Measurements from ENCODE around the gene KLHL2. TPM values are rescaled to one million over a fixed set of nuclear protein-coding genes. Genes with fewer than 3 reads are reported as not detected.
"Not testable (repeated sequence)": the region's sequence is repeated elsewhere in the genome, so short reads cannot be mapped to it uniquely, and the experiment has no call there.

The KLHL2 gene
- total RNA-seq, 1 experiment from 2014 or later, result 22.2 TPM

GRCh38 chr4:165199722-165200121 lies 7.6 kb upstream of the KLHL2 start:
- peak; percentile 18 for DNase-seq (ENCODE audit: low read depth)

- no peak for DNase-seq (ENCODE audit: low read depth)
Observed at GRCh38 chr4:165201806-165202205, 5.6 kb upstream of the KLHL2 start.

- DNase-seq (ENCODE audit: low read depth), result no peak
Observed at GRCh38 chr4:165203541-165204461, 3.6 kb upstream of the KLHL2 start.

GRCh38 chr4:165204462-165204830 lies 2.9 kb upstream of the KLHL2 start:
- peak; percentile 19 for DNase-seq (ENCODE audit: low read depth)

GRCh38 chr4:165207016-165207430 lies 338 bp upstream of the KLHL2 start:
- DNase-seq (ENCODE audit: low read depth), result peak; percentile 18

GRCh38 chr4:165208221-165208652 lies 876 bp downstream of the KLHL2 start:
- DNase-seq (ENCODE audit: low read depth), result no peak

- DNase-seq (ENCODE audit: low read depth), result no peak
Observed at GRCh38 chr4:165208741-165209388, 1.5 kb downstream of the KLHL2 start.

- DNase-seq (ENCODE audit: low read depth), result no peak
Observed at GRCh38 chr4:165209796-165210195, 2.4 kb downstream of the KLHL2 start.

GRCh38 chr4:165210566-165210965 lies 3.2 kb downstream of the KLHL2 start:
- DNase-seq (ENCODE audit: low read depth), result no peak

- not testable (repeated sequence) for DNase-seq (ENCODE audit: low read depth)
Observed at GRCh38 chr4:165212647-165213046, 5.3 kb downstream of the KLHL2 start.

- DNase-seq (ENCODE audit: low read depth), result not testable (repeated sequence)
Observed at GRCh38 chr4:165213404-165213803, 6.0 kb downstream of the KLHL2 start.

- DNase-seq (ENCODE audit: low read depth), result not testable (repeated sequence)
Observed at GRCh38 chr4:165213991-165214709, 6.8 kb downstream of the KLHL2 start.

- DNase-seq (ENCODE audit: low read depth), result peak; percentile 86
Observed at GRCh38 chr4:165215034-165215751, 7.8 kb downstream of the KLHL2 start.

- not testable (repeated sequence) for DNase-seq (ENCODE audit: low read depth)
Observed at GRCh38 chr4:165215761-165216487, 8.6 kb downstream of the KLHL2 start.

GRCh38 chr4:165217325-165217724 lies 10.0 kb downstream of the KLHL2 start:
- no peak for DNase-seq (ENCODE audit: low read depth)

GRCh38 chr4:165221306-165221705 lies 13.9 kb downstream of the KLHL2 start:
- DNase-seq (ENCODE audit: low read depth), result not testable (repeated sequence)

GRCh38 chr4:165221993-165222650 lies 14.8 kb downstream of the KLHL2 start:
- peak; percentile 26 for DNase-seq (ENCODE audit: low read depth)

GRCh38 chr4:165222651-165222994 lies 15.3 kb downstream of the KLHL2 start:
- DNase-seq (ENCODE audit: low read depth), result peak; percentile 85

- not testable (repeated sequence) for DNase-seq (ENCODE audit: low read depth)
Observed at GRCh38 chr4:165227401-165227800, 20.0 kb downstream of the KLHL2 start.

All from LHCN-M2 (cell line).